H9 (cell line): Measurements from ENCODE around the gene TMEM92. TPM values are rescaled to one million over a fixed set of nuclear protein-coding genes. Genes with fewer than 3 reads are reported as not detected.

Experiments used
- DNase-seq: peaks from one replicate; pipeline ENCODE4 v3.0.0-alpha.2; 2017
- H2AFZ ChIP-seq: one replicate; pipeline ENCODE4 v1.6.1; 2013; ENCODE audit warnings: mild to moderate bottlenecking, low read length, control low read depth, moderate library complexity
- H2AK5ac ChIP-seq: 2 replicates; pipeline ENCODE4 v1.6.1; 2013; ENCODE audit warnings: low read length, control low read depth, mixed read lengths; ENCODE audit not compliant: insufficient read length
- H2BK120ac ChIP-seq: one replicate; pipeline ENCODE4 v1.6.1; 2013; ENCODE audit warnings: low read depth, mild to moderate bottlenecking, low read length, control low read depth, inconsistent platforms; ENCODE audit not compliant: poor library complexity, severe bottlenecking
- H2BK12ac ChIP-seq: 2 replicates; pipeline ENCODE4 v1.6.1; 2013; ENCODE audit warnings: low read length, control low read depth, mixed read lengths, low read depth; ENCODE audit not compliant: insufficient read length
- H2BK15ac ChIP-seq: 2 replicates; pipeline ENCODE4 v1.6.1; 2013; ENCODE audit warnings: low read depth, low read length, control low read depth
- H2BK20ac ChIP-seq: one replicate; pipeline ENCODE4 v1.6.1; 2013; ENCODE audit warnings: low read depth, mild to moderate bottlenecking, low read length, control low read depth, inconsistent platforms; ENCODE audit not compliant: poor library complexity, severe bottlenecking
- H2BK5ac ChIP-seq: 2 replicates; pipeline ENCODE4 v1.6.1; 2013; ENCODE audit warnings: low read length, control low read depth, mixed read lengths; ENCODE audit not compliant: insufficient read length
- H3K14ac ChIP-seq: 2 replicates; pipeline ENCODE4 v1.6.1; 2013; ENCODE audit warnings: low read length, control low read depth; ENCODE audit not compliant: insufficient read depth
- H3K18ac ChIP-seq: 2 replicates; pipeline ENCODE4 v1.6.1; 2013; ENCODE audit warnings: low read depth, mild to moderate bottlenecking, mixed read lengths, low read length, control low read depth; ENCODE audit not compliant: insufficient read length
- H3K23ac ChIP-seq: 2 replicates; pipeline ENCODE4 v1.6.1; 2013; ENCODE audit warnings: low read length, control low read depth, mixed read lengths, low read depth; ENCODE audit not compliant: insufficient read length
- H3K23me2 ChIP-seq: 2 replicates; pipeline ENCODE4 v1.6.1; 2013; ENCODE audit warnings: low read depth, mild to moderate bottlenecking, mixed read lengths, low read length, control low read depth; ENCODE audit not compliant: insufficient read length, poor library complexity, severe bottlenecking
- H3K27ac ChIP-seq: 2 replicates; pipeline ENCODE4 v1.5.1; 2013; ENCODE audit warnings: low read length, control low read depth, mixed read lengths, low read depth; ENCODE audit not compliant: insufficient read length
- H3K27me3 ChIP-seq: 2 replicates; pipeline ENCODE4 v1.6.1; 2013; ENCODE audit warnings: low read length, control low read depth, inconsistent platforms; ENCODE audit not compliant: insufficient read depth
- H3K4ac ChIP-seq: 2 replicates; pipeline ENCODE4 v1.6.1; 2013; ENCODE audit warnings: low read depth, mild to moderate bottlenecking, control low read depth, inconsistent platforms, low read length, moderate library complexity
- H3K4me1 ChIP-seq: 2 replicates; pipeline ENCODE4 v1.6.1; 2013; ENCODE audit warnings: low read length, control low read depth, inconsistent platforms; ENCODE audit not compliant: insufficient read depth
- H3K4me2 ChIP-seq: 2 replicates; pipeline ENCODE4 v1.6.1; 2013; ENCODE audit warnings: low read length, control low read depth, mixed read lengths; ENCODE audit not compliant: insufficient read length, insufficient read depth
- H3K56ac ChIP-seq: 2 replicates; pipeline ENCODE4 v1.6.1; 2013; ENCODE audit warnings: low read depth, mild to moderate bottlenecking, mixed read lengths, low read length, control low read depth; ENCODE audit not compliant: insufficient read length
- H3K79me1 ChIP-seq: 2 replicates; pipeline ENCODE4 v1.6.1; 2013; ENCODE audit warnings: low read depth, mild to moderate bottlenecking, moderate library complexity, low read length, control low read depth, inconsistent platforms; ENCODE audit not compliant: insufficient read depth, poor library complexity, severe bottlenecking
- H3K79me2 ChIP-seq: 2 replicates; pipeline ENCODE4 v1.6.1; 2013; ENCODE audit warnings: low read length, control low read depth, inconsistent platforms; ENCODE audit not compliant: insufficient read depth
- H3K9ac ChIP-seq: 2 replicates; pipeline ENCODE4 v1.6.1; 2013; ENCODE audit warnings: low read length, control low read depth, mixed read lengths; ENCODE audit not compliant: insufficient read length; ENCODE audit errors: extremely low read depth
- H3K9me3 ChIP-seq: one replicate; pipeline ENCODE4 v1.6.1; 2013; ENCODE audit warnings: low read depth, low read length, inconsistent platforms; ENCODE audit not compliant: control insufficient read depth
- H3T11ph ChIP-seq: one replicate; pipeline ENCODE4 v1.6.1; 2013; ENCODE audit warnings: mild to moderate bottlenecking, low read length, control low read depth, inconsistent platforms
- H4K20me1 ChIP-seq: one replicate; pipeline ENCODE4 v1.6.1; 2013; ENCODE audit not compliant: control insufficient read depth, insufficient read length, insufficient read depth
- H4K5ac ChIP-seq: 2 replicates; pipeline ENCODE4 v1.6.1; 2013; ENCODE audit warnings: low read depth, mild to moderate bottlenecking, mixed read lengths, low read length, control low read depth; ENCODE audit not compliant: insufficient read length
- H4K8ac ChIP-seq: replicated peaks from 2 replicates; pipeline ENCODE4 v1.6.1; 2013; ENCODE audit warnings: low read length, control low read depth, mixed read lengths, low read depth; ENCODE audit not compliant: insufficient read length
- H4K91ac ChIP-seq: 2 replicates; pipeline ENCODE4 v1.6.1; 2013; ENCODE audit warnings: low read depth, mild to moderate bottlenecking, moderate library complexity, mixed read lengths, low read length, control low read depth; ENCODE audit not compliant: insufficient read length
- H3K27ac Mint-ChIP-seq, 3 experiments: 2 replicates in 2 of 3; 3 replicates in 1 of 3; pipeline ENCODE4 v1.8.0; 2020 to 2021; ENCODE audit warnings: mixed read lengths in 3 of 3, mild to moderate bottlenecking in 1 of 3, moderate library complexity in 1 of 3
- H3K27me3 Mint-ChIP-seq: 2 replicates; pipeline ENCODE4 v1.8.0; 2021; ENCODE audit warnings: low read depth, mild to moderate bottlenecking, moderate library complexity, mixed read lengths
- H3K36me3 Mint-ChIP-seq, 3 experiments: 2 replicates in 2 of 3; 3 replicates in 1 of 3; pipeline ENCODE4 v1.8.0; 2020 to 2021; ENCODE audit warnings: low read depth in 3 of 3, mixed read lengths in 3 of 3; ENCODE audit not compliant: insufficient read depth in 1 of 3
- H3K4me1 Mint-ChIP-seq, 2 experiments: 2 replicates each; pipeline ENCODE4 v1.8.0; 2020; ENCODE audit warnings: mixed read lengths in 2 of 2
- H3K4me3 Mint-ChIP-seq, 2 experiments: 2 replicates in 1 of 2; 3 replicates in 1 of 2; pipeline ENCODE4 v1.8.0; 2020 to 2021; ENCODE audit warnings: mild to moderate bottlenecking in 2 of 2, mixed read lengths in 2 of 2, moderate library complexity in 1 of 2
- H3K9me3 Mint-ChIP-seq, 2 experiments: 2 replicates in 1 of 2; 3 replicates in 1 of 2; pipeline ENCODE4 v1.8.0; 2020; ENCODE audit warnings: mild to moderate bottlenecking in 2 of 2, mixed read lengths in 2 of 2, moderate library complexity in 1 of 2
- WGBS: extraction: QIAGEN DNeasy Blood & Tissue Kit; methylation state at CpG from one replicate; pipeline ENCODE4 v1.1.7; 2013; ENCODE audit warnings: missing lambda C conversion rate, low lambda C conversion rate, mixed read lengths; ENCODE audit not compliant: insufficient read length; ENCODE audit errors: extremely low coverage; 5-methylcytosine and 5-hydroxymethylcytosine counted together
- total RNA-seq: library from RNA; stranded (reverse); gene quantifications from 2 replicates; pipeline ENCODE4 v1.2.1, GENCODE V29; 2021
- TF ChIP-seq, protein P1 (sequence below): fragments of 200-600 bp; sonication (generic); conservative IDR thresholded peaks from 3 replicates; pipeline ENCODE4 v1.8.0; 2021; ENCODE audit warnings: antibody characterized with exemption, mild to moderate bottlenecking

TMEM92 gene
- total RNA-seq, 1 experiment from 2014 or later: 10.9 TPM

DNA sequence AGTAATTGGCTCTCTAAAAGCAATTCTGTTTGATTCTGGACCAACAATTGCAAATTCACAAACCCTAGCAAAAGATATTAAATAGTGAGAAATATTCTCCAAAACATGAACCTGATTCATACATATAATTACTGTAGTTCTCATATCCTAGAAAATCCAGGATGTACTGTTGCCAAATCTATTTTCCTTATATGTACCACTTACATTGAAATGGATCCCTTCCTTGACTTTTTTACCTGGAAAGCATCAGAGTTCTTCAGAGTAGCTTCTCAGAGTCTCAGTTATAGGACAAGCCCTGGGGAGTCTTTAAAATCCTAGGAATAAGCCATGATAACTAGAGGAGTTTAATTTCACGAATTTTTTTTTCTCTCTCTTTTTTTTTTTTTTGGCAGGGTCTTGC is 16.7 kb downstream of the TMEM92 start:
- TF ChIP-seq, protein P1, sequence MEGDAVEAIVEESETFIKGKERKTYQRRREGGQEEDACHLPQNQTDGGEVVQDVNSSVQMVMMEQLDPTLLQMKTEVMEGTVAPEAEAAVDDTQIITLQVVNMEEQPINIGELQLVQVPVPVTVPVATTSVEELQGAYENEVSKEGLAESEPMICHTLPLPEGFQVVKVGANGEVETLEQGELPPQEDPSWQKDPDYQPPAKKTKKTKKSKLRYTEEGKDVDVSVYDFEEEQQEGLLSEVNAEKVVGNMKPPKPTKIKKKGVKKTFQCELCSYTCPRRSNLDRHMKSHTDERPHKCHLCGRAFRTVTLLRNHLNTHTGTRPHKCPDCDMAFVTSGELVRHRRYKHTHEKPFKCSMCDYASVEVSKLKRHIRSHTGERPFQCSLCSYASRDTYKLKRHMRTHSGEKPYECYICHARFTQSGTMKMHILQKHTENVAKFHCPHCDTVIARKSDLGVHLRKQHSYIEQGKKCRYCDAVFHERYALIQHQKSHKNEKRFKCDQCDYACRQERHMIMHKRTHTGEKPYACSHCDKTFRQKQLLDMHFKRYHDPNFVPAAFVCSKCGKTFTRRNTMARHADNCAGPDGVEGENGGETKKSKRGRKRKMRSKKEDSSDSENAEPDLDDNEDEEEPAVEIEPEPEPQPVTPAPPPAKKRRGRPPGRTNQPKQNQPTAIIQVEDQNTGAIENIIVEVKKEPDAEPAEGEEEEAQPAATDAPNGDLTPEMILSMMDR: no peak
- H4K8ac ChIP-seq: no peak overlapping the region
- H3K23ac ChIP-seq: no peak overlapping the region
- H2BK5ac ChIP-seq: no peak overlapping the region
- no peak overlapping the region for H2AK5ac ChIP-seq
- Mint-ChIP-seq H3K4me3 (no peak overlapping the region), H3K4me1 (peaks cover 14 to 20% of the 10 kb centered on the region in 2 experiments), H3K9me3 (no peaks in the 10 kb centered on the region), H3K27ac (no peak overlapping the region), H3K27me3 (peaks cover 11% of the 10 kb centered on the region), H3K36me3 (no peaks in the 10 kb centered on the region; a peak in 1 of 7 replicates)
- H4K20me1 ChIP-seq: no peaks in the 10 kb centered on the region
- no peak overlapping the region for H3K56ac ChIP-seq
- no peak overlapping the region for H4K91ac ChIP-seq
- H3K23me2 ChIP-seq: no peaks in the 10 kb centered on the region
- no peaks in the 10 kb centered on the region for H3K79me2 ChIP-seq
- DNase-seq: no peak
- no peak overlapping the region for H2BK12ac ChIP-seq
- no peak overlapping the region for H3K4ac ChIP-seq
- H3K14ac ChIP-seq: no peak overlapping the region
- H2BK20ac ChIP-seq: no peak overlapping the region
- H3K79me1 ChIP-seq: no peaks in the 10 kb centered on the region
- no peak overlapping the region for H4K5ac ChIP-seq
- H3K27me3 ChIP-seq: no peaks in the 10 kb centered on the region
- no peak overlapping the region for H3K18ac ChIP-seq
- no peak overlapping the region for H3K4me2 ChIP-seq
- no peak overlapping the region for H3K27ac ChIP-seq
- no peak overlapping the region for H3T11ph ChIP-seq
- peaks cover 5% of the 10 kb centered on the region; the same call in 1 of the 2 replicates for H3K4me1 ChIP-seq
- H3K9me3 ChIP-seq: no peaks in the 10 kb centered on the region
- WGBS: no CpG with 5 or more reads among the region's 1 CpG
- H2BK120ac ChIP-seq: no peak overlapping the region
- H2AFZ ChIP-seq: no peak overlapping the region
- H3K9ac ChIP-seq: no peak overlapping the region
- no peak overlapping the region for H2BK15ac ChIP-seq
